Activated T-helper 2 cell treated with anti-CD3 and anti-CD28 coated beads, Interferon-gamma antibody, Interleukin-2, Interleukin-4, amounts not matched to agents 10 μg/mL and 5 μg/mL and 100 μg/mL, durations not matched to agents 14 hours and 24 hours and 36 hours (primary cell): Measurements from ENCODE around the gene ZNRF3. TPM values are rescaled to one million over a fixed set of nuclear protein-coding genes. Genes with fewer than 3 reads are reported as not detected.

Experiments
- DNase-seq: peaks from one replicate; pipeline ENCODE4 v3.0.0; 2021; ENCODE audit warnings: low spot score
- H3K27ac Mint-ChIP-seq: one replicate; pipeline ENCODE4 v1.8.0; 2021; ENCODE audit warnings: mixed read lengths
- H3K27me3 Mint-ChIP-seq: one replicate; pipeline ENCODE4 v1.8.0; 2021; ENCODE audit warnings: low read depth, mixed read lengths
- H3K36me3 Mint-ChIP-seq: one replicate; pipeline ENCODE4 v1.8.0; 2021; ENCODE audit warnings: low read depth, mixed read lengths
- H3K4me1 Mint-ChIP-seq: one replicate; pipeline ENCODE4 v1.8.0; 2021; ENCODE audit warnings: low read depth, mixed read lengths
- H3K4me3 Mint-ChIP-seq: one replicate; pipeline ENCODE4 v1.8.0; 2021; ENCODE audit warnings: low read depth, mild to moderate bottlenecking, moderate library complexity, mixed read lengths
- H3K9me3 Mint-ChIP-seq: one replicate; pipeline ENCODE4 v1.8.0; 2021; ENCODE audit warnings: mixed read lengths
- intact Hi-C: fragments of 100-400 bp; cut with micrococcal nuclease; formaldehyde crosslinking; loops from one replicate; pipeline ENCODE4 v1.15.1; 2023
- total RNA-seq: library from RNA; stranded (reverse); gene quantifications from 2 replicates; pipeline ENCODE4 v1.2.3, GENCODE V29; 2022

Gene ZNRF3
- total RNA-seq, 1 donor from 2014 or later: 0.82 TPM

DNA sequence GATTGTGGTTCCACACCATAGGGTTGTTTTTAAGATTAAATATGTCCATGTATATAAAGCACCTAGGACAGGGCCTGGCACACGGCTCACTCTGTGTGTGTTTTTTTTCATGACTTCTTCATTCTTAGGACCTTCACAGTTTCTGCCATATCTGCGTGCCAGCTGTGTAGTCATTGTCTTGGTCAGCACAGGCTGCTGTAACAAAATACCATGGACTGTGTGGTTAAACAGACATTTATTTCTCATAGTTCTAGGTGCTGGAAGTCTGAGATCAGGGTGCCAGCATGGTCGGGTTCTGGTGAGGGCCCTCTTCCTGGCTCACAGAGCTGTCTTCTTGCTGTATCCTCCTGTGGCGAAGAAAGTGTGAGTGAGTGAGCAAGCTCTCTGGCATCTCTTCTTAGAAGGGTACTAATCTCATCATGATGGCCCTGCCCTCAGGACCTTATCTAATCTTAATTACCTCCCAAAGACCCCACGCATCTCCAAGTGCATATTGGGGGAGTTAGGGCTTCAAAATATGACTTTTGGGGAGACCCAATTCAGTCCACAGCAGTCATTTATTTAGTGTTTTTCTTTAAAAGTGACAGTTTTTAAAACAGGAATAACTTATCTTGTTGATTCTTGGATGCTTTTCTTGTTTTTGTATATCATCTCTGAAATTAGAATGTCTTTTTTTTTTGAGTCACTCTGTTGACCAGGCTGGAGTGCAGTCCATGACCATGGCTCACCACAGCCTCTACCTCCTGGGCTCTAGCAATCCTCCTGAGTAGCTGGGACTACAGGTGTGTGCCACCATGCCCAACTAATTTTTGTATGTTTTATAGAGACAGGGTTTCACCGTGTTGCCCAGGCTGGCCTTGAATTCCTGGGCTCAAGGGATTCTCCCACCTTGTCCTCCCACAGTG, 70.9 kb downstream of the ZNRF3 start:
- peaks cover 85% of the 10 kb centered on the region for H3K27me3 Mint-ChIP-seq
- no peaks in the 10 kb centered on the region for H3K9me3 Mint-ChIP-seq
- DNase-seq: no peak
- no peak overlapping the region for H3K27ac Mint-ChIP-seq
- H3K4me3 Mint-ChIP-seq: no peak overlapping the region
- H3K4me1 Mint-ChIP-seq: peaks cover 11% of the 10 kb centered on the region
- intact Hi-C loops: loop anchor here (10.0 kb wide), 1 partner anchor 71 kb away; no protein-coding TSS in a partner anchor
- H3K36me3 Mint-ChIP-seq: no peaks in the 10 kb centered on the region

DNA sequence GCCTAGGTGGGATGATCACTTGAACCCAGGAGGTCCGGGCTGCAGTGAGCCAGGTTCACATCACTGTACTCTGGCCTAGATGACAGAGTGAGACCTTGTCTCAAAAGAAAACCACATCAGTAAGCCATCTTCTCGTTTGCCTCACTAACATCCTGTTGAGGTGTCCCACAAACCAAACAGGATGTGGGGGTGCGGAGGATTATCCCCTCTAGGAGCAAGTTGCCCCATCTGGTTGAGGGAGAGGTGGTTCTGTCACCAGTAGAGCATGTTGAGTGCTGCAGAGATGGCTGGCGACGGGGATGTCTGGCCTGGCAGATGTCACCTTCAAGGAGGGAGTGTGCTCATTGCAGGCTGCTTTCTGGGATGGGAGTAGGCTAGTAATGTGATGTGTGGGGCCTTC, 72.4 kb downstream of the ZNRF3 start:
- Mint-ChIP-seq H3K27me3 (peaks cover 85% of the 10 kb centered on the region), H3K4me1 (peaks cover 13% of the 10 kb centered on the region), H3K9me3 (no peaks in the 10 kb centered on the region), H3K27ac (peak overlapping the region; percentile 56), H3K4me3 (no peak overlapping the region), H3K36me3 (no peaks in the 10 kb centered on the region)
- intact Hi-C loops: loop anchor here (1.0 to 10.0 kb wide), 3 partner anchors 49 to 284 kb away; no protein-coding TSS in a partner anchor
- peak; percentile 71 for DNase-seq

DNA sequence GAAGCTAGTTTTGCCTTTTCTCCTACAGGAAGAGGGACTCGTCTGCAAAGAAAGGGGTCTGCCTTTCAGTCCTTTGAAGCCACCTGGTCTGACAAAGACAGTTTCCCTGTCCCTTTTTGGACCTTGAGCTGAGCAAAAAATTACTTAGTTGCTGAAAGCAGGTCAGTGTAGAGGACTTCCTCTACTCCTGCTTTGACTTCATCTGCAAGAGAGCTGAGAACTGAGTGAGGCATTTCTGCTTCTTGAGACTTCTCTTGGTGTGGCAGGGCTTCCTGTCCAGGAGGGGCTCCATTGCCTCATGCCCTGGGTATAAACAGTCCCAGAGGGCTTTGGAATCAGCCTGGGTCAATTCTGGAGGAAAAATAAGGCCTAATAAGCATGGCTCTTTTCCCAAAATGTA, 73.1 kb downstream of the ZNRF3 start:
- intact Hi-C loops: loop anchor here (1.0 to 10.0 kb wide), 3 partner anchors 49 to 284 kb away; no protein-coding TSS in a partner anchor
- DNase-seq: no peak
- Mint-ChIP-seq H3K9me3 (no peaks in the 10 kb centered on the region), H3K27ac (no peak overlapping the region), H3K4me3 (no peak overlapping the region), H3K36me3 (no peaks in the 10 kb centered on the region), H3K27me3 (peaks cover 85% of the 10 kb centered on the region), H3K4me1 (peaks cover 14% of the 10 kb centered on the region)

DNA sequence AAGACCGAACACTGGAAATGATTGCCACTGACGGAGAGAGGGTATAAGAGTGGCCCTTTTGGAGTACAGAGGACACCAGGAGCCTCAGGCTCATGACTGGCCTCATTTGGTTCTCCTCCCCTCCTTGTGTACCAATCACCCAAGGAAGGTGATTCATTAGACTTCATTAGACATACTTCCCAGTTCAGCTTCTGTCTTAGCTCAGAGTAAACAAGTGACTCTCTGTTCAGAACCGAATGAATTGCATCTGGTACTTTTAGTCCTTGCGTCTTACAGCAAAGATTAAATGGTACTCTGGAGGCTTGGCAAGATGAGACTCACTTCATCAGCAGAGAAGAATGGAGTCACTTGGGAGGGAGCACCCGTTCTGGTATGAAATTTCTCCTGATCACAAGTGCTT, 75.2 kb downstream of the ZNRF3 start:
- Mint-ChIP-seq H3K36me3 (no peaks in the 10 kb centered on the region), H3K4me1 (peaks cover 14% of the 10 kb centered on the region), H3K27ac (no peak overlapping the region), H3K27me3 (peaks cover 83% of the 10 kb centered on the region), H3K4me3 (no peak overlapping the region), H3K9me3 (no peaks in the 10 kb centered on the region)
- intact Hi-C loops: loop anchor here (5.0 to 10.0 kb wide), 2 partner anchors 66 to 286 kb away; no protein-coding TSS in a partner anchor
- DNase-seq: no peak

DNA sequence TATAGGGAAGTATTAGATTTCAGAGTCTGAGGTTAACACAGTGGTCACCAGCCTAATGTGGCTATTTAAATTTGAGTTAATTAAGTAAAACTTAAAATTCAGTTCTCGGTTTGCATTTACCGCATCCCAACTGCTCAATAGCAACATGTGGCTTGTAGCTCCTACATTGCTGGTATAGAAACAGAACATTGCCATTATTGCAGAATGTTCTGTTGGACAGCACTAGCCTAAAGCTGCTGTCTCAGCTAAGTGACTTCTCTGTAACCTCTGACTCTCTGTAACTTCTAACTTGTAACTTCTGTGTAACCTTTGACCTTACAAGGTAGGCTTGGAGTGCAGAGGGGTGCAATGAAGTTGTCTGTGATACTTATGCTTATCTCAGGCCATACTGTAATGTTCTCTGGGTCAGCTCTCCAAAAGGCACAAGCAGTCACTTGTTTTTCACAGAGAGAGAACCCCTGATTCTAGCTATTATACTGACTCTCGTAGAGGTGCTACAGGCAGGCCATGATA, 78.7 kb downstream of the ZNRF3 start:
- no peak for DNase-seq
- Mint-ChIP-seq H3K27me3 (peaks cover 84% of the 10 kb centered on the region), H3K4me3 (no peak overlapping the region), H3K27ac (no peak overlapping the region), H3K36me3 (no peaks in the 10 kb centered on the region), H3K9me3 (no peaks in the 10 kb centered on the region), H3K4me1 (peaks cover 3% of the 10 kb centered on the region)
- intact Hi-C loops: no loop called here

DNA sequence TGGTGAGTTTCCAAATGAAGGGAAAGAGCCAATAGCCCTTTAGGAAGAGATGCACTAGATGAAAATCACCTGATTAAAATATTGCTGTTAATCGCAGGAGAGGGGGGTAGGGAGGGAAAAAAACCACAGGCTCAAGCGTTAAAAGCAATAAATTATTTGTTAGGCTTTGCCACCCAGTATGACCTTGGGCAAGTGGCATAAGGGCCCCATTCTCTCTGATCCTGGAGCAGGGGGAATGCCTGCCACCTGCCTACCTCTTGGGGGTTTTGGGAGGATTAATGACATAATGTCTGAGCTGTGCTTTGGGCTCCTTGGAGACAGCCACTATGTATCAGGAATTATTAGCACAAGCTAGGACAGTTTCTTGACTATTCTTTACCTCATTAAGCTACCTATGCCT, 80.0 kb downstream of the ZNRF3 start:
- Mint-ChIP-seq H3K27ac (no peak overlapping the region), H3K9me3 (no peaks in the 10 kb centered on the region), H3K27me3 (peaks cover 83% of the 10 kb centered on the region), H3K36me3 (no peaks in the 10 kb centered on the region), H3K4me1 (peaks cover 3% of the 10 kb centered on the region), H3K4me3 (no peak overlapping the region)
- intact Hi-C loops: no loop called here
- no peak for DNase-seq

DNA sequence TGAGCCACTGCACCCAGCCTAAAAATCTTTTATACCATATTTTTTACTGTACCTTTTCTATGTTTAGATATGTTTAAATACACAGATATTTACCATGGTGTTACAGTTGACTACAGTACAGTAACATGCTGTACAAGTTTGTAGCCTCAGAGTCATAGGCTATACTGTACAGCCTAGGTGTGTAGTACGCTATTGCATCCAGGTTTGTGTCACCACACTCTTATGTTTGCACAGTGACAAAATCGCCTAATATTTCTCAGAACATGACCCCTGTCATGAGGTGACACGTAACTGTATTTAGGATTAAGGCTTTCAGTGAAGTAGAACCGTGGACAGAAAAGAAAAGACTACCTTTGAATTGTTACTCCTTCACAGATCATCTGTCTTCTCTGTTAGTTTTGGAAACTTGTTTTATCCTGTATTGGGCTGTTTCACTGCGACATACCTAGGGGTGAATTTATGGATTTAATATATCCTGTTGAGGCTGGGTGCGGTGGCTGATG, 83.8 kb downstream of the ZNRF3 start:
- DNase-seq: no peak
- Mint-ChIP-seq H3K9me3 (no peaks in the 10 kb centered on the region), H3K27ac (no peak overlapping the region), H3K4me1 (no peaks in the 10 kb centered on the region), H3K4me3 (no peak overlapping the region), H3K36me3 (no peaks in the 10 kb centered on the region), H3K27me3 (peaks cover 74% of the 10 kb centered on the region)
- intact Hi-C loops: no loop called here

DNA sequence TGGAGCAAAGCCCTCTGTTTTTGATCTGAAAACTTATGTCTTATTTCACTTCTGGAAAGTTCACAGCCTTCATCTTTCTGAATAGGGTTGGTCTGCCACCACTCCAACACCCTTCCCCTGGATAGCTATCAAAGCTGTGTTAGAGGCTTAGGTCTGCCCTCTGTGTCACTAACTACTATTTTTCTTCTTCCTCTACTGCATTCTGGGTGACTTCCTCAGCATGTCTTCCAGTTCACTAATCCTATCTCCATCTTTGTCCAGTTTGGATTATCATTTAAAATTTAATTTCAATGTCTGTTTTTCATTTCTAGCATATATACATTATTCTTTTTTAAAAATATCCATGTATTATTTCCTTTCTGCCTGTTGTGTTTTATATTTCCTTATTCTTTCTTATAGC, 84.6 kb downstream of the ZNRF3 start:
- Mint-ChIP-seq H3K27me3 (peaks cover 70% of the 10 kb centered on the region), H3K27ac (no peak overlapping the region), H3K36me3 (no peaks in the 10 kb centered on the region), H3K9me3 (no peaks in the 10 kb centered on the region), H3K4me1 (no peaks in the 10 kb centered on the region), H3K4me3 (no peak overlapping the region)
- no peak for DNase-seq
- intact Hi-C loops: no loop called here

DNA sequence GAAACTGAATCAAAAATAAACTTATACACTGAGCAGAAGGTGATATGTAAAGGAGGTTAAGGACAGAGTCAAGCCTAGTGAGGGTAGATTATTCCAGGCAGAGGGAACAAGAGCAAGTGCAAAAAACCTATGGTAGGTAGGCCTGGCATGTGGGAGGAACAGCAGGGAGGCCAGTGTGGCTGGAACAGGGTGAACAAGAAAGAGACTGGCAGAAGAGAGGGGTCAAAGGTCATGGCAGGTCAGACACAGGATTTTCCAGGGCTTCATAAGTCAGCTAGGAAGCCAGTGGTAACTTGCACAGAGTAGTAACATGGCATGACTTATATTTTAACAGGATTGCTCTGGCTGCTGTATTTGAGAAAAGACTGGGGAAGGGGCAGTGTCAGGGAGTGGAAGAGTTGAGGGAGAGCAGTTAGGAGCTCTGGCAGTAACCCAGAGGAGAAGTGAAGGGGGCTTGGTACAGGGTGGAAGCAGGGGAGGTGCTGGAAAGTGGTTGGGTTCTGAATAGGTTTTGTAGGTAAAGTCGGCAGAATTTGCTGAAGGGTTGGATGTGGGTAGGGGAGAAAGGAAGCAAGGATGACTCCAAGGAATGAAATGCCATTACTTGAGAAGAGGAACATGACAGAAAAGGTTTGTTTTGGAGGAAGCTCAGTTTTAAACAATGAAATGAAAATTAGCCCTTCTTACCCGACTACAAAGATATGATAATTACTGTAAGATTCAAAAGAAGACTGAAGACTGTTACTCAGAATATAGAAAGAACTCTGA, 86.2 kb downstream of the ZNRF3 start:
- Mint-ChIP-seq H3K27me3 (peaks cover 59% of the 10 kb centered on the region), H3K4me1 (no peaks in the 10 kb centered on the region), H3K27ac (no peak overlapping the region), H3K9me3 (no peaks in the 10 kb centered on the region), H3K36me3 (no peaks in the 10 kb centered on the region), H3K4me3 (no peak overlapping the region)
- intact Hi-C loops: no loop called here
- DNase-seq: no peak

DNA sequence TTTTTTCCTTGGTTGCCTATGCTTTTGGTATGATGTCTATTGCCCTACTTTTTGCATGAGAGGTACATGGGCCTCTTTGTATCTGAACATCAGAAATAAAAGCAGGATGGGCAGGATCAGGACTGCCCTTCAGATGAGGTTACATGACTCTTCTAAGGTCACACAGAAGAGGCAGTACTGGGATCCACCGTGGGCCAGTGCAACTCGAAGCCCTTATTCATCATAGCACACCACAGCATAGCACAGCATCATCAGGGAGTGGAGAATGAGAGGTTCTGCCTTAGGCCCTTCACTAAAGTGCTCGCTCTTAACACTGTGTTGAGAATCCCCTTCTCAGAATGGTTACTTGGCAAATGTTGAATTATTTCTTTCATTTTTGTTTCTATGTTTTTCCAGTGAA, 90.0 kb downstream of the ZNRF3 start:
- H3K9me3 Mint-ChIP-seq: no peaks in the 10 kb centered on the region
- H3K27me3 Mint-ChIP-seq: peaks cover 61% of the 10 kb centered on the region
- intact Hi-C loops: no loop called here

DNA sequence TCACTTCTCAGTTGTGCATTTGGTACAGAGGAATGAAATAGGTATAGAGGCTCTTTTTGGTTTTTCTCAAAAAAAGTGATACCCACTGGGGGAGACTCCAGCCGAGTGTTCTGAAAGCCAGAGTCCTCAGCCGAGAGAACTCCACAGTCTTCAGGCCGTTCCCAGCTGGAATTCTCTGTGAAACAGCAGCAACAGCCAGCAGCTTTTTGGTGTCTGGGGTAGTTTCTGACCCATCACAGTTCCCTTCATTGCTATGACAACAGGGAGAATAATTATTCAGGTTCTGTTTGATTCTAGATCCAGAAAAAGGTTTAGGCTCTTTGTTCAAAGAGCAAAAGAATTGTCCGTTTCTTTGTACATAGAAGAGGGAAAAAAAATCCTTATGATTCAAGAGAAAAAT, 93.7 kb downstream of the ZNRF3 start:
- Mint-ChIP-seq H3K9me3 (no peaks in the 10 kb centered on the region), H3K4me3 (no peak overlapping the region), H3K27ac (no peak overlapping the region), H3K4me1 (peaks cover 3% of the 10 kb centered on the region), H3K27me3 (peaks cover 56% of the 10 kb centered on the region), H3K36me3 (no peaks in the 10 kb centered on the region)
- no peak for DNase-seq
- intact Hi-C loops: no loop called here

More for the DNA sequence above, 90.0 kb downstream of the ZNRF3 start:
- Mint-ChIP-seq H3K4me1 (peaks cover 3% of the 10 kb centered on the region), H3K36me3 (no peaks in the 10 kb centered on the region), H3K4me3 (no peak overlapping the region), H3K27ac (no peak overlapping the region)
- no peak for DNase-seq

DNA sequence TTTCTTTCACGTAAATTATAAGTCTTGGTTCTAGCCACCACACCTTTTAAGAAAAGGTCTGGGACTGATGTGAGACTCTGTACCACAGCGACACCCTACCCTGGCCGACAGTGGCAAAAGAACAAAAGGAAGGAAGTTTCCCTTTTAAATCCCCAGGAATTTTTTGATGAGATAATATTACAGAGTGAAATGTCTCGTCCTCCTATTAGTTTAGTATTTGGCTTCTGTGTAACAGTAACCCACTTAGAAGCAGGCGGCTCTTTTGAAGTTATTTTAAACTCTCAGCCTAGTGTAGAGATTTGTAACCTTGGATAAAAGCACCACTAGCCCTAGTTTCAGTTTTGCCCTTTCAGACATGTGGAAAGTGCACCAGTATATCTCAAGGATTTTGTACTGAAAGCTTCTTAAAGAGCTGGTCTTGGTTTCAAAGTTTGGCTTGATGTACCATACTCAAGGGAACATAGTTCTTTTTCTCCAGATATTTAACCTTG, 94.2 kb downstream of the ZNRF3 start:
- no peak for DNase-seq
- intact Hi-C loops: no loop called here
- Mint-ChIP-seq H3K27me3 (peaks cover 53% of the 10 kb centered on the region), H3K4me1 (peaks cover 3% of the 10 kb centered on the region), H3K9me3 (no peaks in the 10 kb centered on the region), H3K36me3 (no peaks in the 10 kb centered on the region), H3K4me3 (no peak overlapping the region), H3K27ac (no peak overlapping the region)
